Prostate gland (tissue), 2 donors: ENCODE measurements around the gene MXI1.

Source experiments
- POLR2AphosphoS5 ChIP-seq: sonication (generic); formaldehyde crosslinking; IDR thresholded peaks from one replicate; pipeline ENCODE4 v1.6.1; 2017; ENCODE audit warnings: antibody characterized with exemption
- TF ChIP-seq, protein P1 (sequence below), 4 experiments: fragments of 200-600 bp in 2 of 4; fragments of 450-650 bp in 2 of 4; sonication (generic) in 2 of 4; IDR thresholded peaks; 1 replicate in 3 of 4; 2 replicates in 1 of 4; pipeline ENCODE4 v1.5.1; 2016 to 2019; ENCODE audit warnings: antibody characterized with exemption in 4 of 4, mild to moderate bottlenecking in 2 of 4, moderate library complexity in 2 of 4

DNA sequence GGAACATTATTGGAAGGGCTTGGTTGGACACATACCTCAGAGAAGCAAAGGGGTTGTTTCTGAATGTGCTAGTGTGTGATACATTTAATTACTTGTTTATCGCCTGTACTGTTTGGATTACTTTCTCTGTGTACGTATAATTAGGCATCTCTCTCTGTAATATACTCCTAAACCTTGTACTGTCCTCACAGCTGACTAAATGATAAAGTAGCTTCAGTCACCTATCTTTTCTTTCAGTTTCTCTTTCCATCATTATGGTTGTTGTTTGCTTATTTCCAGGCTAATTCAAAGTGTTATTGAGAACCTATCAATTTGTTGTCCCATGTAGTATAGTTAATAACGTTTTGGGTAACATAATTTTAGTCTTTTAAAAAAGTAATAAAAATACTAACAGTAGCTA, 34.0 kb downstream of the MXI1 start:
- TF ChIP-seq, protein P1, sequence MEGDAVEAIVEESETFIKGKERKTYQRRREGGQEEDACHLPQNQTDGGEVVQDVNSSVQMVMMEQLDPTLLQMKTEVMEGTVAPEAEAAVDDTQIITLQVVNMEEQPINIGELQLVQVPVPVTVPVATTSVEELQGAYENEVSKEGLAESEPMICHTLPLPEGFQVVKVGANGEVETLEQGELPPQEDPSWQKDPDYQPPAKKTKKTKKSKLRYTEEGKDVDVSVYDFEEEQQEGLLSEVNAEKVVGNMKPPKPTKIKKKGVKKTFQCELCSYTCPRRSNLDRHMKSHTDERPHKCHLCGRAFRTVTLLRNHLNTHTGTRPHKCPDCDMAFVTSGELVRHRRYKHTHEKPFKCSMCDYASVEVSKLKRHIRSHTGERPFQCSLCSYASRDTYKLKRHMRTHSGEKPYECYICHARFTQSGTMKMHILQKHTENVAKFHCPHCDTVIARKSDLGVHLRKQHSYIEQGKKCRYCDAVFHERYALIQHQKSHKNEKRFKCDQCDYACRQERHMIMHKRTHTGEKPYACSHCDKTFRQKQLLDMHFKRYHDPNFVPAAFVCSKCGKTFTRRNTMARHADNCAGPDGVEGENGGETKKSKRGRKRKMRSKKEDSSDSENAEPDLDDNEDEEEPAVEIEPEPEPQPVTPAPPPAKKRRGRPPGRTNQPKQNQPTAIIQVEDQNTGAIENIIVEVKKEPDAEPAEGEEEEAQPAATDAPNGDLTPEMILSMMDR (IDR thresholded peaks at IDR 0.05) = no peak
- no peak for TF ChIP-seq POLR2AphosphoS5
